Activated CD4-positive, alpha-beta T cell treated with anti-CD3 and anti-CD28 coated beads, Interleukin-2, Interleukin-4, amounts not matched to agents 100 ng/mL and 50 ng/mL, durations not matched to agents 16 hours and 8 hours (primary cell): ENCODE measurements around the gene RNF167.
"Not testable (repeated sequence)": the region's sequence is repeated elsewhere in the genome, so short reads cannot be mapped to it uniquely, and the experiment has no call there.

Experiments used
- DNase-seq: peaks from one replicate; pipeline ENCODE4 v3.0.0-alpha.2; 2020; ENCODE audit warnings: low spot score

Gene RNF167

DNA sequence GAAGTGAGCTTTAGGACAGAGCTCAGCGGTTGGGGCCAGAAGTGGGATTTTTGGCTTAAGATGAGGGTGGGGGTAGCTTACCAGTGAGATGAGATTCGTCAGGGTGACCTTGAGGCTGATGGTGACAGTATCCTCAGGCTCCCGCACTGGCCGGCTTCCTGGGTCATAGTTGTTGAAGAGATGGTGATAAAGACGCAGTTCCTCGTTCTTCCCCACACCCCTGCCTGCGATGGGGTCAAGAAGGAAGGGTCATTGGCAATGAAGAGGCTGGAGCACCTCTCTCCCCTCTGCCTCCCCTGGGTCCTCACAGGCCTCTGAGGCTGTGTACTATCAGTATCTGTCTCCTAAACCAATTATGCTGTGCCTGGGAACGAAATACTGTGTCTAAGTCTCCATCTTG is 37.5 kb upstream of the RNF167 start:
- DNase-seq = no peak

DNA sequence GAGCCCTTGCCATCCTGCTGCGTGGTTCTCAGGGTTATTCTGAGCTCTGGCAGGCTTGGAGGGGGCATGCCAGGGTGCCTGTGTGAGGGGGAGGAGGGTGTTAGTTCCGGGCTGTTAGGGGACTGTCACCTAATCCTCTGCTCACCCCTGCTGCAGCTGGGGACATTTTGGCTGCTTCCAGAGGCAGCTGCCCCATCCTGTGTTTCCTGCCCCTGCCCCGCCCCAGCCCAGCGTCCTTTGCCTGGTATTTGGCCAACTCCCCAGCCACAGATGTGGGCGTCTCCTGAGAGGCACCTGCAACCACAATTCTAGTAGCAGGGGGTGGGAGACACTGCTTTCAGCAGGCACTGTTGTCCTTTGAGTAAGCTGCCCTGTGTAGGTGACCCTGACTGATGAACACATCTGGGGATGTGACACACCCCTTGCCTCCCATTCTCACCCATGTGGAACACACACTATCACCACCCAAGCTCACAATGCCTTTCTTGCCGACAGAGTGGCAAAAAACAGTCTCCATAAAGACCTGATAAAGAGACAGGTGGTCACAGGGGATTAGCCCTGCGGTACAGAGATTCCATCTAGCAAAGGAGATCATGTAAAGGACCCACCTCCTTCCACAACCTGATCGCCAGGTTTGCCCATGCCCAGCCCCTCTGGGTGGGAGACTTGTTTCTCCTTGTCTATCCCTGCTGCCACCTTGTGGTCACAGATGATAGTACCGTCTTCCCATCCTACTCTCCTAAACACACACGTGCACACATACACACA is 36.8 kb upstream of the RNF167 start, which contains the start of gene CHRNE:
Gene CHRNE (minus strand): TSS at position 48 of the 768 bp plus-strand sequence. CDS start 35 bp downstream, at position 13.
- peak; percentile 82 for DNase-seq

DNA sequence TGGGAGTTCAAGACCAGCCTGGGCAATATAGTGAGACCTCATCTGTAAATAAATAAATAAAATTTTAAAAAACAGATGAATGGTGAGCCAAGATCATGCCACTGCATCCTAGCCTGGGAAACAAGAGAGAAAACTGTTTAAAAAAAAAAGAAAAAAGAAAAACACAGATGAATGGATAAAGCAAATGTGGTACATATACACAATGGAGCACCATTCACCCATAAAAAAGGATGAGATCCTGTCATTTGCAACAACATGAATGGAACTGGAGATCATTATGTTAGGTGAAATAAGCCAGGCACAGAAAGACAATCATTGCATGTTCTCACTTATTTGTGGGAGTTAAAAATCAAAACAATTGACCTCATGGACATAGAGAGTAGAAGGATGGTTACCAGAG is 33.4 kb upstream of the RNF167 start:
- DNase-seq = not testable (repeated sequence)

DNA sequence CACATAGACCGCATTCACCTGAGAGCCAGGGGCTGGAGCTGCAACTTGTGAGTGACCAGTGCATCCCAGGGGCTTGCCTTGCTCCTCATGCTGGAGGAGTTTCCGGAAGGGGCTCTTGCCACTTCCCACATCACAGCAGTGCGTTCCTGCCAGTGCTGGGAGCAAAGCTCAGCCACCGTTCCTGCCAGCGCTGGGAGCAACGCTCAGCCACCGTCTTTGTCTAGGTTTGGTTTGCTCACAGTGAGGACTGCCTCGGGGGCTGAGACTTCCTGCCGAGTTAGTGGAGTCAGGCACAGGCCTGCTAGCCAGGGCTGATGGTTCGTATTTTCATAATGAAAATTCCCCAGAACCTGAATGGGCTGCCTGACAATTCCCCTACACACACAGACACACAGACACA is 31.8 kb upstream of the RNF167 start:
- DNase-seq = no peak

DNA sequence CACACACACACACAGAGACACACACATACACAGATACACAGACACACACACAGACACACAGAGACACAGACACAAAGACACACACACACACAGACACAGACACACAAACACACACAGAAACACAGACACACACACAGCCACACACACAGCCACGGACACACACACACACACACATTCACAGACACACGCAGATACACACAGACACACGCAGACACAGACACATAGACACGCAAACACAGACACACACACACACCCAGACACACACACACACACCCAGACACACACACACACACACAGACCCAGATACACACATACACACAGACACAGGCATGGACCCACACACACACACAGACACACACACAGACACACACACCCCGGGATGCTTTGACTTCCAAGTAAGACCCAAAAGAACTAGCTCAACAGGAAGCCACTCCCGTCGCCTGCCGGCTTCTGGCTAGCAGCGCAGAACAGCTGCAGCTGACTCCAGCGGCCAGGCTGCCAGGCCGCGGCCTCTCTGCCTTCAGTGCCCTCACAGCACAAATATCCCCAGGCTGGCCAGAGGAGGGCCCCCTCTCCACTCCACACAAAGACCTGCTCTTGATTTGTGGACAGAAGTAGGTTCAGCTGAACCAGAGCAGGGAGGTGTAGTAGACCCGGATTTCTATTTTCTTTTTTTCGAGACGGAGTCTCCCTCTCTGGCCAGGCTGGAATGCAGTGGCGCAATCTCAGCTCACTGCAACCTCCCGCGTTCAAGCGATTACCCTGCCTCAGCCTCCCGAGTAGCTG is 31.2 kb upstream of the RNF167 start:
- peak; percentile 71 for DNase-seq

DNA sequence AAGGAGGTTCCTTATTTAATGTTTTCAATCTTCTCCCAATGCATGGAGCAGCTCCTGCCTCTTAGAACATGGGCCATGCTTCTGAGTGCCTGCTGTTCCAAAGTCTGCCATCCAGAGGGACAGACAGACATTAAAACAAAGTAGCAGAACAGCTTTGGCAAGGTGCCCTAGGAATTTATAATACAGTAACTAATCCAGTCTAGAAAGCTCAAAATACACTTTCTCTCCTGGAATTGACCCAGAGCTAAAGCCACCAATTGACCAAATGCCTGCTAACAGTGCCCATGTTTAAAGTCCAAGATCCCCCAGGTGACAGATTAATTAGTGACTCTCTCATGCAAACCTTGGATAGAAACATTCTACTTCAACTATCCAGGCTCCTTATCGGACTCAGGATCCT is 26.1 kb upstream of the RNF167 start:
- DNase-seq = no peak

DNA sequence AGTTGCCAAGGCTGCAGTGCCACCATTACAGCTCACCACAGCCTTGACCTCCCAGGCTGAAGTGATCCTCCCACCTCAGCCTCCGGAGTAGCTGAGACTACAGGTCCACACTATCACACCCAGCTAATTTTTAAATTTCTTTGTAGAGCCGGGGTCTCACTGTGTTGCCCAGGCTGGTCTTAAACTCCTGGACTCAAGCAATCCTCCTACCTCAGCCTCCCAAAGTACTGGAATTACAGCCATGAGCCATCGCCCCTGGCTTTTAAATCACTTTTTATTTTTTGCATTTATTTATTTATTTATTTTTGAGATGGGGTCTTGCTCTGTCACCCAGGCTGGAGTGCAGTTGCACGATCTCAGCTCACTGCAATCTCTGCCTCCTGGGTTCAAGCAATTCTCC is 25.5 kb upstream of the RNF167 start:
- not testable (repeated sequence) for DNase-seq

DNA sequence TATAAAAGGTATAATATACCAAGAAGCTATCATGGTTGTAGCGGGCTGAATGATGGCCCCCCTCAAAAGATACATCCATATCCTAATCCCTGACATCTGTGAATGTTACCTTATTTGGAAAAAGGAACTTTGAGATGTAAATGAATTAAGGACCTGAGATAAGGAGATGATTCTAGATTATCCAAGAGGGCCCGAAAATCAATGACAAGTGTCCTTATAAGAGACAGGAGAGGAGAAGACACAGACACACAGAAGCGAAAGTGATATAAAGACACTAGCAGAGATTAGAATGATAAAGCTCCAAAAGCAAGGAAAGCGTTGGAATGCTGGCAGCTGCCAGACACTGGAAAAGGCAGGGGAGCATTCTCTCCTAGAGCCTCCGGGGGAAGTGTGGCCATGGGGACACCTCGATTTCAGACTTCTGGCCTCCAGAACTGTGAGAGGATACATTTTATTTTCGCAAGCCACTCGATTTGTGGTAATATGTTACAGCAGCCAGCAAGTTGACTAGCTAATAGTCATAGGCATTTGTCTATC is 20.5 kb upstream of the RNF167 start:
- DNase-seq = no peak

DNA sequence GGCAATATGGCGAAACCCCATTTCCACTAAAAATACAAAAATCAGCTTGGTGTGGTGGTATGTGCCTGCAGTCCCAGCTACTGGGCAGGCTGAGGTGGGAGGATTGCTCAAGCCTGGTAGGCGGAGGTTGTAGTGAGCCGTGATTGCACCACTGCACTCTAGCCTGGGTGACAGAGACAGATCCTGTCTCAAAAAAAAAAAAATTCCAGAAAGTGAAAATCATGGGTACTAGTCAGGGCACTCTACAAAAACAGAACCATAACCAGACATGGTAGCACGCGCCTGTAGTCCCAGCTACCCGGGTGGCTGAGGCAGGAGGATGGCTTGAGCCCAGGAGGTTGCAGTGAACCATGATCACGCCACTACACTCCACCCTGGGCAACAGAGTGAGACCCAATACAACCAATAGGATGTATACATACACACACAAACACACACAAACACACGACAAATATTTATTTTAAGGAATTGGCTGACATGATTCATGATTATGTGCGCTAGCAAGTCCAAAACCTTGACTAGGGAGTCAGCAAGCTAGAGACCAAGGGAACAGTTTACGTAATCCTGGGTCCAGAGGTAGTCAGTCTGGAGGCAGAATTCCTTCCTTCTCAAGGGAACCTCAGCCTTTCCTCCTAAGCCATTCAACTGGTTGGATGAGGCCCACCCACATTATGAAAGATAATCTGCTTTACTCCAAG is 19.6 kb upstream of the RNF167 start:
- DNase-seq = no peak

DNA sequence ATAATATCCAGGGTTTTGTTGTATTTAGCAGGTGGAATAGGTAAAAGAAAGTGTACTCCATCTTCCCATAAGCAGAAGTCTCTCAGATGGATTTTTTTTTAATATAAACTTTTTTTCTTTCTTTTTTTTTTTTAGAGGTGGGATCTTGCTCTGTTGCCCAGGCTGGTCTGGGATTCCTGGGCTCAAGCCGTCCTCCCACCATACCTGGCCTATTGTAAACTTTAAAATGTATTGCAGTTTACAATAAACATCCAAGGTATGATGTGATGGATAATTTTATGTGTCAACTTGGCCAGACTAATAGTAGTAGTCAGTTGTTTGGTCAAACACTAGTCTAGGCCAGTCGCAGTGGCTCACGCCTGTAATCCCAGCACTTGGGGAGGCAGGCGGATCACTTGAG is 18.7 kb upstream of the RNF167 start:
- DNase-seq = no peak

DNA sequence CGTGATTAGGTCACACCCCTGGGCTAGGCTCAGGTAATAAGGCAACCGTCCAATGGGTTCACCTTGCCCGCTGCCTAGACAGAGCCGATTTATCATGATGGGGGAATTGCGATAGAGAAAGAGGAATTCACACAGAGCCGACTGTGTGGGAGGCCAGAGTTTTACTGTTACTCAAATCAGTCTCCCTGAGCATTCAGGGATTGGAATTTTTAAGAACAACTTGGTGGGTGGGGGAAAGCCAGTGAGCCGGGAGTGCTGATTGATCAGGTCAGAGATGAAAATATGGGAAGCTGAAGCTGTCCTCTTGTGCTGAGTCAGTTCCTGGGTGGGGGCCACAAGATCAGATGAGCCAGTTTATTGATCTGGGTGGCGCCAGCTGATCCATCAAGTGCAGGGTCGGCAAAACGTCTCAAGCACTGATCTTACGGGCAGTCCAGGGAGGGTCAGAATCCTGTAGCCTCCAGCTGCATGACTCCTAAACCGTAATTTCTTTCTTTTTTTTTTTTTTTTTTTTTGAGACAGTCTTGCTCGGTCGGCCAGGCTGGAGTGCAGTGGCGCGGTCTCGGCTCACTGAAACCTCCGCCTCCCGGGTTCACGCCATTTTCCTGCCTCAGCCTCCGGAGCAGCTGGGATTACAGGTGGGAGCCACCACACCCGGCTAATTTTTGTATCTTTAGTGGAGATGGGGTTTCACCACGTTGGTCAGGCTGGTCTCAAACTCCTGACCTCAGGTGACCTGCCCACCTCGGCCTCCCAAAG is 13.3 kb upstream of the RNF167 start:
- not testable (repeated sequence) for DNase-seq

DNA sequence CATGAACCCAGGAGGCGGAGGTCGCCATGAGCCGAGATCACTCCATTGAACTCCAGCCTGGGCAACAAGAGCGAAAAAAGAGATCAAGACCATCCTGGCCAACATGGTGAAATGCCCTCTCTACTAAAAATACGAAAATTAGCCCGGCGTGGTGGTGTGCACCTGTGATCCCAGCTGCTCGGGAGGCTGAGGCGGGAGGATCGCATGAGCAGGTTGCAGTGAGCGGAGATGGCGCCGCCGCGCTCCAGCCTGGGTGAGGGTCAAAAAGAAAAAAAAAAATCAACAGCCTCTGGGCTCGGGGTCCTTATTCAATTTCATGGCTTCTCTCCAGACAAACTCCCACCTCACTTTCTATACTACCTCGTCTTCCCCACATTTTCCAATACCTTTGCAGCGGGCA is 11.2 kb upstream of the RNF167 start:
- DNase-seq = no peak

DNA sequence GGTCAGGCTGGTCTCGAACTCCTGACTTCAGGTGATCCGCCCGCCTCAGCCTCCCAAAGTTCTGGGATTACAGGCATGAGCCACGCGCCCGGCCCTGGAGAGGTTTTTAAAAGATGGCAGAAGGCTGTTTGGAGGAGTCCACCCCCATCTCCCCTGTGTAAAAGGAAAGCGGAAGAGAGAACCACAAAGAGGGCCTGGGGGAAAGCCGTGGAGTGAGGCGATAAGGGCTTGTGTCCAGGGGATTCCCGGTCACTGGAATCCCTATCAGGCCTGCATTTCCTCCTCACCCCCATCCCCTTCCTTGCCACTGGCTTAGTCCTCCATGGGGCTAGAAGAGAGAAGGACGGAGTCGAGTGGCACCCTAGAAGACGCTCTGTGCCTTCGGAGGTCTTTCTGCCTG is 8.1 kb upstream of the RNF167 start, which contains the start of gene GP1BA:
Gene GP1BA (plus strand): TSS at position 315 of the 400 bp plus-strand sequence. CDS start 328 bp downstream, outside the sequence.
- DNase-seq = no peak

DNA sequence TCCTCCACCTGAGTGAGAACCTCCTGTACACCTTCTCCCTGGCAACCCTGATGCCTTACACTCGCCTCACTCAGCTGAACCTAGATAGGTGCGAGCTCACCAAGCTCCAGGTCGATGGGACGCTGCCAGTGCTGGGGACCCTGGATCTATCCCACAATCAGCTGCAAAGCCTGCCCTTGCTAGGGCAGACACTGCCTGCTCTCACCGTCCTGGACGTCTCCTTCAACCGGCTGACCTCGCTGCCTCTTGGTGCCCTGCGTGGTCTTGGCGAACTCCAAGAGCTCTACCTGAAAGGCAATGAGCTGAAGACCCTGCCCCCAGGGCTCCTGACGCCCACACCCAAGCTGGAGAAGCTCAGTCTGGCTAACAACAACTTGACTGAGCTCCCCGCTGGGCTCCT is 7.3 kb upstream of the RNF167 start:
- DNase-seq = no peak

DNA sequence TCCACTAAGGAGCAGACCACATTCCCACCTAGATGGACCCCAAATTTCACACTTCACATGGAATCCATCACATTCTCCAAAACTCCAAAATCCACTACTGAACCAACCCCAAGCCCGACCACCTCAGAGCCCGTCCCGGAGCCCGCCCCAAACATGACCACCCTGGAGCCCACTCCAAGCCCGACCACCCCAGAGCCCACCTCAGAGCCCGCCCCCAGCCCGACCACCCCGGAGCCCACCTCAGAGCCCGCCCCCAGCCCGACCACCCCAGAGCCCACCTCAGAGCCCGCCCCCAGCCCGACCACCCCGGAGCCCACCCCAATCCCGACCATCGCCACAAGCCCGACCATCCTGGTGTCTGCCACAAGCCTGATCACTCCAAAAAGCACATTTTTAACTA is 6.4 kb upstream of the RNF167 start:
- no peak for DNase-seq

DNA sequence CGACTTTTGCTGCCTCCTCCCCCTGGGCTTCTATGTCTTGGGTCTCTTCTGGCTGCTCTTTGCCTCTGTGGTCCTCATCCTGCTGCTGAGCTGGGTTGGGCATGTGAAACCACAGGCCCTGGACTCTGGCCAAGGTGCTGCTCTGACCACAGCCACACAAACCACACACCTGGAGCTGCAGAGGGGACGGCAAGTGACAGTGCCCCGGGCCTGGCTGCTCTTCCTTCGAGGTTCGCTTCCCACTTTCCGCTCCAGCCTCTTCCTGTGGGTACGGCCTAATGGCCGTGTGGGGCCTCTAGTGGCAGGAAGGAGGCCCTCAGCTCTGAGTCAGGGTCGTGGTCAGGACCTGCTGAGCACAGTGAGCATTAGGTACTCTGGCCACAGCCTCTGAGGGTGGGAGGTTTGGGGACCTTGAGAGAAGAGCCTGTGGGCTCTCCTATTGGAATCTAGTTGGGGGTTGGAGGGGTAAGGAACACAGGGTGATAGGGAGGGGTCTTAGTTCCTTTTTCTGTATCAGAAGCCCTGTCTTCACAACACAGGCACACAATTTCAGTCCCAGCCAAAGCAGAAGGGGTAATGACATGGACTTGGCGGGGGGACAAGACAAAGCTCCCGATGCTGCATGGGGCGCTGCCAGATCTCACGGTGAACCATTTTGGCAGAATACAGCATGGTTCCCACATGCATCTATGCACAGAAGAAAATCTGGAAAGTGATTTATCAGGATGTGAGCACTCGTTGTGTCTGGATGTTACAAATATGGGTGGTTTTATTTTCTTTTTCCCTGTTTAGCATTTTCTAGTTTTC is 5.7 kb upstream of the RNF167 start:
- peak; percentile 21 for DNase-seq

DNA sequence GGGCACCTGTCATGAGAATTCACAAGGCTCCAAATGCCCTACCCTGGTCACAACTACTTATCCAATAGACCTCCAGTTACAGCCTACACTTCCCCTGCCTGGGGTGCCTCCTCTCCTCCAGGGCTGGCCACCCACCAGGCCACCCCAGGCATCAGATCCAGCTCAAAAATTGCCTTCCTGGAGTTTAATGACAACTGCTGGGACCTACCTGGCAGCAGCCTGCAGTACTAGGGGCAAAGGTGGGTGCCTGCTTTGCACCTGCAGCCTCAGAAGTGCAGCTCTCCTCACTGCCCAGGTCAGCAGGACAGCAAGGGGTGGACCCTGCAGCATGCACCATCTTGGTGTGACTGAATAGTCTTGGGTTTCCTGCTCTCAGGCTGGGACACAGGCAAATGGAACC is 4.4 kb upstream of the RNF167 start:
- DNase-seq = no peak

DNA sequence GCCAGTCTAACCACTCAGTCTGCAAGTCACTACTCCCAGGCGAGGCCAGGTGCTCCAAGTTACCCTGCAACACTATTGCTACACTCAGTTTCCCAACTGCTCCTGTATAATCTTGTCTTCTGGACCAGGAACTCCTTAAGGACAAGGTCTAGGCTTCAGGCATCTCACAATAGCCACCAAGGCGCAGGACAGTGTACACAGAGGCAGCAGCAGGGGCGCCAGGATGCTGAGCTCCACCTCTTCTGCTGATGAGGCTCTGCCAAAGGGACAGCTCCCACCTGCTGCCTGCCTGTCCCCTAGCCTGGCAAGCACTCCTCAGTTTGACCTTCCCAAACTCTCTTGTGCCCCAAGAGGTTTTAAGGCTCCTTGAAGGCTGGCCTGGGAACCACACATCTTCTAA is 3.6 kb upstream of the RNF167 start:
- no peak for DNase-seq

DNA sequence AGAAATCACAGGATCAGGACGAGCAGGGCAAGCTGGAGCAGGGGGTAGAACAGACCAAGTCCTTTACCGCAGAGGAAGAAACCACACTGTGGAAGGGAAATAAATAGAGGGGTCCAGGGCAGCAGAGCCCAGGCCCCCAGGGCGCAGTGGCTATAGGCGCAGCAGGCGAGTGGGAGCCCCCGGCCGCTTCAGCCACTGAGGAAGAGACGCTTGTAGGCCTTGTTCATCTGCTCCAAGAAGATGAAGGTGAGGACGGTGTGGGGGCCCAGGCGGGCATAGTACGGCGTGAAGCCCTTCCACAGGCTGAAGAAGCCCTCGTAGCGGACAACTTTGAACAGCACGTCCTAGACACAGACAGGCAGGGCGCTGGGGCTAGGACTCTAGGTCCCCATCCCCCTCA is 2.5 kb upstream of the RNF167 start:
- DNase-seq = no peak

DNA sequence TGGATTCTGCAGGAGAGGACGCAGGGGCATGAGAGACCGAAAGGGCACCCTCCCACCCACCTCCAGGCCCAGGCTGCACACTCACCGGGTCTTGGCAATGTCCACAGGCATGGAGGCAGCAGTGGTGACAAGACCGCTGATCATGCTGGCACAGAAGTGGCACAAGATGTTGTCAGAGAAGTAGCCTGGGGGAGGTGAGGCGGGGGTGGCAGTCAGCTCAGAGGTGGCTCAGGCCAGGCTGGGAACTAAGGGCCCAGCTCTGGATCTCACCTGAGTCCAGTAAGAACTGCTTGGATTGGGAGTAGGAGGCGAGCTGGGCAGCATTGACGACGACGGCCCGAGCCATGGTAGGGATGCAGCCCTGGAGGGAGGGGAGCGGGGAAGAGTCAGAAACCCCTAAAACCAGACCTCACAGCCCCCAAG is 2.0 kb upstream of the RNF167 start:
- DNase-seq = no peak
